ENCODE data around the gene LOC101059915.
"Not testable (repeated sequence)": the region's sequence is repeated elsewhere in the genome, so short reads cannot be mapped to it uniquely, and the experiment has no call there.

LOC101059915 gene

DNA sequence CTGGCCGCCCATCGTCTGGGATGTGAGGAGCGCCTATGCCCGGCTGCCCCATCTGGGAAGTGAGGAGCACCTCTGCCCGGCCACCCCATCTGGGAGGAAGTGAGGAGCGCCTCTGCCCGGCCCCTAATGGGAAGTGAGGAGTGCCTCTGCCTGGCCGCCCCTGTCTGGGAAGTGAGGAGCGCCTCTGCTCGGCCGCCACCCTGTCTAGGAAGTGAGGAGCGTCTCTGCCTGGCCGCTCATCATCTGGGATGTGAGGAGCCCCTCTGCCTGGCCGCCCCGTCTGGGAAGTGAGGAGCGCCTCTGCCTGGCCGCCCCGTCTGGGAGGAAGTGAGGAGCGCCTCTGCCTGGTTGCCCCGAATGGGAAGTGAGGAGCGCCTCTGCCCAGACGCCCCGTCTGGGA lies 8.3 kb downstream of the LOC101059915 start:
- DNase-seq (ENCODE audit: low spot score) = not testable (repeated sequence)

DNA sequence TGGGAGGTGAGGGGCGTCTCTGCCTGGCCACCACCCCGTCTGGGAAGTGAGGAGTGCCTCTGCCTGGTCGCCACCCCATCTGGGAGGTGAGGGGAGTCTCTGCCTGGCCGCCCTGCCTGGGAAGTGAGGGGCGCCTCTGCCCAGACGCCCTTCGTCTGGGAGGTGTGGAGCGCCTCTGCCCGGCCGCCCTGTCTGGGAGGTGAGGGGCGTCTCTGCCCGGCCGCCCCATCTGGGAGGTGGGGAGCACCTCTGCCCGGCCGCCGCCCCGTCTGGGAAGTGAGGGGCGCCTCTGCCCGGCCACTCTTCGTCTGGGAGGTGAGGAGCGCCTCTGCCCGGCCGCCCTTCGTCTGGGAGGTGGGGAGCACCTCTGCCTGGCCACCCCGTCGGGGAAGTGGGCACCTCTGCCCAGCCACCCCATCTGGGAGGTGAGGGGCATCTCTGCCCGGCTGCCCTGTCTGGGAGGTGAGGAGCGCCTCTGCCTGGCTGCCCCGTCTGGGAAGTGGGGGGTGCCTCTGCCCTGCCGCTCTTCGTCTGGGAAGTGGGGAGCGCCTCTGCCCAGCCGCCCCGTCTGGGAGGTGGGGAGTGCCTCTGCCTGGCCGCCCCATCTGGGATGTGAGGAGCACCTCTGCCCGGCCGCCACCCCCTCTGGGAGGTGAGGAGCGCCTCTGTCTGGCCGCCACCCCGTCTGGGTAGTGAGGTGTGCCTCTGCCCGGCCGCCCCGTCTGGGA lies 8.9 kb downstream of the LOC101059915 start:
- DNase-seq (ENCODE audit: low spot score) = not testable (repeated sequence)

DNA sequence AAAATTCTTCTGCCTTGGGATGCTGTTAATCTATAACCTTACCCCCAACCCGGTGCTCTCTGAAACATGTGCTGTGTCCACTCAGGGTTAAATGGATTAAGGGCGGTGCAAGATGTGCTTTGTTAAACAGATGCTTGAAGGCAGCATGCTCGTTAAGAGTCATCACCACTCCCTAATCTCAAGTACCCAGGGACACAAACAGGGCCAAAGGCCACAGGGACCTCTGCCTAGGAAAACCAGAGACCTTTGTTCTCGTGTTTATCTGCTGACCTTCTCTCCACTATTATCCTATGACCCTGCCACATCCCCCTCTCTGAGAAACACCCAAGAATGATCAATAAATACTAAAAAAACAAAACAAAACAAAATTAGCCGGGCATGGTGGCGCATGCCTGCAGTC lies 9.8 kb downstream of the LOC101059915 start:
- not testable (repeated sequence) for DNase-seq (ENCODE audit: low spot score)

DNA sequence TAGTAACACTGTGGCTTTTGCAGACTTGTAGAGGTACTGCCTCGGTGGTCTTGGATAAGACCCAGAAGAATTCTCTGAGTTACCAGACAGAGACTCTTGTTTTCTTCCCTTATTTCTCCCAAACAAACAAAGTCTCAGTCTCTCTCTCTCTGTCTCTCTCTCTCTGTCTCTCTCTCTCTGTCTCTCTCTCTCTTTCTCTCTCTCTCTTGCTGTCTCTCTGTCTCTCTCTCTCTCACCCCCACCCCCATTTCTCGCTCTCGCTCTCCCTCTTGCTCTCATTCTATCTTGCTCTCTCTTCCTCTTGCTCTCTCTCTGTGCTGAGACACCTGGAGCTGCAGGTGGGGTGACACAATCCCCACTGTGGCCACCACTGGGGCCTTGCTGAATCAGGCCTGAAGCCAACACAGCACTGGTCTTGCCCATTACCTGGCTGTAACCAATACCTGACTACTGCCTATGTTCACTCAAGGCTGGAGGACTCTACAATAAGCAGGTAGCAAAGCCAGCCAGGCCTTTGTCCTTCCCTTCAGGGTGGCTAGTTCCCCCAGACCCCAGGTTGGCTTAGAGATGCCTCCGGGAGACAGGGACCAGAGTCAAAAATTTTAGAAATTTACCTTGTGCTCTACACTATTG lies 12.3 kb downstream of the LOC101059915 start:
- no peak for DNase-seq (ENCODE audit: low spot score)

DNA sequence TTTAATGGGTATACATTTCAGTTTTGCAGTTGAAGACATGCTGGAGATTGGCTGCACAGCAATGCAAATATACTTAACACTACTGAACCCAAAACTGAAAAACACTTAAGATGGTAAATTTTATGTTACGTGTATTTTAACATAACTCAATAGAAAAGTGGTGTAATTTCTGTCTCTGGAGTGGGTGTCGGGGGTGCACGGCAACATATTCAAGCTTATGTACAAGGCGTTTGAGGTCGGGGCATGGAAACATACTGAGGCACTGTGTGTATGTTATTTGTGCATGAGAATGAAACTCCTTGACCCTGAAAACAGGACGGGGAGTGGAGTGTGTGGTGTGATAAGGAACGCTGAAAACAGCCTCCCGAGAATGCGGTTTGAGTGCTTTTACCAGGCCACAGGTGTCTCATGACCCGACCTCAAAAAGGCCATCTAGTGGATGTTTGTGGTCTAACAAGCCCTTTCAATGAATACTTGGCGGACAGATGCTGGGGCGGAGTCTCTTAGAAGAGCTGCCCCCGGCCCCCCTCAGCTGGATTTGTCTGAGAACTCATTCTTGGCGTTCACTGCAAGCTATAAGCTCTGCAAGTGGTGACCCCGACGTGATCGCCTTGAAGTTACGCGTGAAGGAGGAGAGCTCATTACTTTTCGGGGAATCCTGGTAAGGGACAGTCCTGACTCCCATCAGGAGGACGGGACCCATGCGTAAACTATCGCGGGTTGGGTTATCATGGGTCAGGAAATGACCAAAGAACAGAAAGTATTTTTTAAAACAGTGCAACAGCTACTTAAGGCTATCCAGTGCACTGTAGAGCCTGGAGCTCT lies 29.5 kb downstream of the LOC101059915 start:
- DNase-seq (ENCODE audit: low spot score) = not testable (repeated sequence)

DNA sequence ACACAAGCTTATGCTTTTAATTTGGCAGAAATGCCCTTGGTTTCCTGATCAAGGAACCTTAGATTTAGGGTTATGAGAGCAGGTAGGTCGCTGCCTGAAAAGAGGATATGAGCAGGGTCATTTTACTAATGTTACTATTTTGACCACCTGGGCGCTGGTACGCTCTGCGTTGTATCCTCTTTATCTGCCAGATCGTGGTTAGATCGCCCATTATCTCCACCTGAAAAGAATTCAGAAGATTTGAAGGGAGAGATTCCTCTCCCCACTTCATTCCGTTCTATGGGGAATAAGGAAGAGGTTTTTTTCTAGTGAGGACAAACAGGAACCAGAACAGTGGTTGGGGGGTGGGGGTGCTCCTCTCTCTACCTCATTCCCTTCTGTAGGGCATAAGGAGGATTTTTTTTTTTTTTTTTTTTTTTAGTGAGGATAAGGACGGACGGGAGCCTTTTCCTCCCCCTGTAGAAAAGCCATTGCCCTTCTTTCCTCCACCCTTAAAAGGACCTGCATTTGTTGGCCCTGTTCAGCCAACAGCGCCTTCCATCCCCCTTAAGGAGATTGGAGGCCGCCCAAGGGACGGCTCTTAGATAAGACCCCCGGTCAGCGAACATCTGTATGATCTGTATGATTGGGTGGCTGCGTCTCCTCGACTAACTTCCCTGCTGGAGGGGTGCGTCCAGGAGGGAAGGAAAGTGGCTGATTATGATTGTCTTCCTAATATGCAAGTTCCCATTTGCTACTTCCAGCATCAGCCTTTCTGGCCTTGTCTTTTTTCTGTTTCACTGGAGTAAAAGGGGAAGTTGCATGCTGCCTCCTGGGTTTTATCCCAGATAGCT lies 30.3 kb downstream of the LOC101059915 start:
- DNase-seq (ENCODE audit: low spot score) = not testable (repeated sequence)

DNA sequence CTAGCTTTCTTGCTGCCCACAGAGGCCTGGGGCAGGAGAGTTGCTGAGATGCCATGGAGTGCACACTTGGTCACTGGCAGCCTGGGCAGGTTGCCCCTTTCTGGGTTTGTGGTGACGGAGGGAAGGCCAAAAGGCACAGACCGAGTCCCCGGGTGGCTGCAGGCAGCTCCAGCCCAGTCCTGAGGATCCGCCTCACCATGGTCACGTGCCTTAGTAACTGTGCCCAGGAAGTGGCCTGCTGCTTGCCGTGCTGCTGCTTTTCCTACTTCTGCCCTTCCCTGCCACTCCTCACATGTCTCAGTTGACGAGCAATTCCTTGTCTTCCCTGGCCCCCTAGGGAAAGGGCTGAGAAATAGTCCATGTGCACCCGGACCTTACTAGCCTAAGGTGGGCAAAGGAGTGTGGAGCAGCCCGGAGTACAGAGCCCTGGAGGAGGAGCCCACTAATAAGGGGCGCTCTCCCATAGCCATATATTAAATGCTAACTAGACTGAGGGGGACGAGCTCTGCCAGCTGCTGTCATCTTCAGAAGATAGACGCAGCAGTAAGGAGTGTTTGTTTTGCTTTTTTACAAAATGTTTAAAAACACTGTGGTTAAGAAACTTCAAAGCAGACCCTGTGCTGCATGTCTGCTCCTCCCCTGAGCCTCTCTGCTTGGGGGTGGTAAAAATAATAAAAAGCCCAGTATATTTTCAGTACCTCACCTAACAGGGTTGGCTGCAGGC lies 31.1 kb downstream of the LOC101059915 start:
- not testable (repeated sequence) for DNase-seq (ENCODE audit: low spot score)

DNA sequence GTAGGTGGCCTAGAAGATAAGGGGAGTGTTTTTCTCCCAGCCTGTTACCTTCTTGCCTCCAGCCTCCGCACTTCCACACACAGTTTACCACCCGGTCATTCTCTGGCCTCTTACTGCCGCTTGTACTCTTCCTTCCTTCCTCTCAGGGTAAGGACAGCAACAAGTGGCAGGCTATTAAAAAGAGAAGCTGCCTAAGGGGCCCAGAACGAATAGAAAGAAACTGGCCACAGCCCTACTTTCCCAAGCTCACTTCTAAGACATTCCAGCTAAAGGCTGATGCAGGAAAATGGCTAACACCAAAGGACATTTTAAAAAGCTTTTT lies 31.6 kb downstream of the LOC101059915 start:
- DNase-seq (ENCODE audit: low spot score) = not testable (repeated sequence)

DNA sequence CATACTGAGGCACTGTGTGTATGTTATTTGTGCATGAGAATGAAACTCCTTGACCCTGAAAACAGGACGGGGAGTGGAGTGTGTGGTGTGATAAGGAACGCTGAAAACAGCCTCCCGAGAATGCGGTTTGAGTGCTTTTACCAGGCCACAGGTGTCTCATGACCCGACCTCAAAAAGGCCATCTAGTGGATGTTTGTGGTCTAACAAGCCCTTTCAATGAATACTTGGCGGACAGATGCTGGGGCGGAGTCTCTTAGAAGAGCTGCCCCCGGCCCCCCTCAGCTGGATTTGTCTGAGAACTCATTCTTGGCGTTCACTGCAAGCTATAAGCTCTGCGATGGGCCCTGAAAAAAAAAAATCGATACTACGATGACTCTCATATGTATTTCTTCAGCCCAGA lies 35.5 kb downstream of the LOC101059915 start:
- DNase-seq (ENCODE audit: low spot score) = not testable (repeated sequence)

DNA sequence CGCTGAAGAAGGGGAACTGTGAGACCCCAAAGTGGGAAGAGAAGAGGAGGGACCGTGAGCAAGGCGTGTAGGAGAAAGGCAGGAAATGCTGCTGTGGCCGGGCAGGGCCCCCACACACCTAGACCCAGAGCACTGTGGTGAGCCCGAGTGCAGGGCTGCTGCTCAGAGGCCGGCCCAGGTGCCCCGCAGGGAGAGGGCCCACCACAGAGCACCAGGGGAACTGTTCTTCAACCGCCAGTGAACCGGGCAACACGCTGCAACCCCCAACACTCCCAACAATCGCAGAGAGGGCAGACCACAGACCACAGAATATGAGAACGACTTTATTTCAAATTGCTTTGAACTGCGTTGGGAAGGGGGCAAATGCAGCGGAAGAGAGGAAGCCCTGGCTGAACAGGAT lies 46.7 kb downstream of the LOC101059915 start:
- DNase-seq (ENCODE audit: low spot score) = not testable (repeated sequence)

DNA sequence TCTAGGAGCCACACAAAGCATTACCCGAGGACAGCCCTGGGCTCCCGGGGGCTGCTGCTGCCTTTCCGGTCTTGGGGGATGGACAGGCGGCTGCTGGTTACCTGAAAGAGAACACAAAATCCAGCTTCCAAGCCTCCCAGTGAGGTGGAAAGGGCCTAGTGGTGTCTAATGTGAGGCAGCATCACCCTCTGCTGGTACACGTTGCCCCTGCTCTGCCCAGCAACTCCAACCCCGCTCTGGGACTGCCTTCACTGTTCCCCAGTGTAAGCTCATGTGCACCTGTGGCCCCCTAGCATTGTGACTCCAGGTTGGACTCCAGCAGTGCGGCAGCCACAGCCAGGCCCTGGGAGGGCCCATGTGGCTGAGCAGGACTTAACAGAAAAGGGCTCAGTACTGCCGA lies 48.2 kb downstream of the LOC101059915 start:
- DNase-seq (ENCODE audit: low spot score) = not testable (repeated sequence)

DNA sequence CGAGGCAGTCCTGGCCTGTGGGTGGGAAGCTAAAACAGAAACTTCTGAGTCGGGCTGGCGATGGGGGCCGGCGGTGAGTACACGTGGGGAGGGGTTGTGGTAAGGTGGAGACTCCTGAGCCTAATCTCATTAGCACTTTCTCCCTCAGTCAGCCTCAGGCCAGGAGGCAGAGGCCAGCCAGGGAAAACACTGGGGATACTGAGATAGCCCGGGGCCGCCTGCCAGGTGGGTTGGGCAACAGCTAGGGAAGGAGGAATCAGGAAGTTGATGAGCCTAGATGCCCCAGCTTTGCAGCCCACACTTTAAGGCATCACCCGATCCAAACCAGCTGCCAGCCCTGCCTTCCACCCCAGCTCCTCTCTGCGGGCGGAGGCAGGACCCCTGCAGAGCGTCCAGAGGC lies 49.0 kb downstream of the LOC101059915 start:
- not testable (repeated sequence) for DNase-seq (ENCODE audit: low spot score)

DNA sequence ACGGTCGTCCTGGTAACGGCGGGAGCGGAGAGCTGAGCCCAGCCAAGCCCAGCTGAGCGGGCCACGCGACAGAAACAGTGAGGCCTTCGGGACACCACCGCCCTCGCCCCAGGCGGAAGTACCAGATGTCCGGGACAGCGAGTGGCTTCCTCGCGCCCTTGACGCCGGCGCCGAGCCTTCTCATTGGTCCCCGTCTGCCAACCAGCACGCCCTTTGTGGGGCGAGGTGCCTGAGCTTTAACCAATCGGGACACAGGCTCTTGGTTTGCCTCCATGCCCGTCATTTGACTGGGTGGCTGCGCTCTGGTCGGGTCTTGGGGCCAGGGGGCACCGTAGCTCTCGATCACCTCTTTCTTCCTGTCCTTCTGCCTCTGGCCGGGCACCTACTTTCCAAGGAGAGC lies 50.8 kb downstream of the LOC101059915 start, which contains the start of gene CXorf49:
TSS of gene CXorf49 (minus strand) at position 101 of the 400 bp plus-strand sequence. CDS start 134 bp downstream, outside the sequence.
- not testable (repeated sequence) for DNase-seq (ENCODE audit: low spot score)

DNA sequence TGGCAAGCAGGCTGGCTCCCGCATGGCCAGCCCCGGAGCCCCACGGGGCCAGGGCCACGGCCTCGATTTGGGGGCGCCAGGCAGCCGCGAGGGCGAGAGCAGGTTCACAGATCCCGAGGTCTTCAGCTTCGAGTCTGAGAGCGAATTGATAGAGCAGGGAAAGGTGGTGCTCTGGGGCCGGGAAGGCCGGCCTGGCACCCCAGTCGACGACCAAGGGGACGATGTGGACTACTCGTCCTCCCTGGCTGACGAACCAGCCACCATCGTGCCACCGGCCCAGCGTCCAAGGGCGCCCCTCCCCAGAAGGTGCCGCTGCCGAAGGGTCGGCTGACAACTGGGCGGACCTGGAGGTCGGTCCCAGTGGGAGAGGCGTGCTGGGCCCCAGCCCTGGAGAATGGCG lies 51.8 kb downstream of the LOC101059915 start:
- not testable (repeated sequence) for DNase-seq (ENCODE audit: low spot score)

DNA sequence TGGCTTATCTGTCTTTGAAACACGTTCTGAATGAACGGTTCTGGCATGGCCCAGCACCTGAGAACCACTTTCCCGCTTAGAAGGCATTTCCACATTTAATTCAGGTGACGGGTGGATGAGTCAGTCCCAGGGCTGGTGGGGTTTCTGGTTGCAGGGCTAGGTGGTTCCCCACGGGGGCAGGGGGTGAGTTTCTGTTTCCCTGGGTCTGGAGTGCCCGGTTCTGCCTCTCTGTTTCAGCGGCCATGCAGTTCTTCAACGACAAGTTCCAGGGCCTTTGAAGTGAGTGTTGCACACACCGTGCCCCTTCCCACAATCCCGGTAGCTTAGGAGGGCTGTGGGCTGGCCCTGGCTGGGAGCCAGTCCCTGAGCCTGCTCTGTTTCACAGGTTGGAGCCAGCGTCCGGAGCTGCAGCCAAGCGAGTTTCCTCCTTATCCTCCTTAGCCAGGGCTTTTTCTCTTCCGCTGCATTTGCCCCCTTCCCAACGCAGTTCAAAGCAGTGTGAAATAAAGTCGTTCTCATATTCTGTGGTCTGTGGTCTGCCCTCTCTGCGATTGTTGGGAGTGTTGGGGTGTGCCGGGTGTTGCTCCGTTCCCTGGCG lies 53.0 kb downstream of the LOC101059915 start:
- not testable (repeated sequence) for DNase-seq (ENCODE audit: low spot score)
